Activated T-helper 1 cell treated with anti-CD3 and anti-CD28 coated beads, Interleukin-12 subunit alpha, Interleukin-12 subunit beta, Interleukin-2, Interleukin-4 antibody, amounts not matched to agents 30 ng/mL and 10 ng/mL and 1 ng/mL, durations not matched to agents 14 hours and 24 hours and 36 hours (primary cell): ENCODE measurements around the gene NUP210L. TPM values are rescaled to one million over a fixed set of nuclear protein-coding genes. Genes with fewer than 3 reads are reported as not detected.
"Not testable (repeated sequence)": the region's sequence is repeated elsewhere in the genome, so short reads cannot be mapped to it uniquely, and the experiment has no call there.

Experiments used
- DNase-seq: peaks from one replicate; pipeline ENCODE4 v3.0.0; 2021; ENCODE audit warnings: low spot score
- H3K27ac Mint-ChIP-seq: one replicate; pipeline ENCODE4 v1.8.0; 2021; ENCODE audit warnings: mild to moderate bottlenecking, mixed read lengths
- H3K27me3 Mint-ChIP-seq: one replicate; pipeline ENCODE4 v1.8.0; 2022; ENCODE audit warnings: mild to moderate bottlenecking, moderate library complexity, mixed read lengths; ENCODE audit not compliant: insufficient read depth
- H3K36me3 Mint-ChIP-seq: one replicate; pipeline ENCODE4 v1.8.0; 2021; ENCODE audit warnings: low read depth, mixed read lengths
- H3K4me1 Mint-ChIP-seq: one replicate; pipeline ENCODE4 v1.8.0; 2021; ENCODE audit warnings: low read depth, mixed read lengths
- H3K4me3 Mint-ChIP-seq: one replicate; pipeline ENCODE4 v1.8.0; 2021; ENCODE audit warnings: mild to moderate bottlenecking, moderate library complexity, mixed read lengths
- H3K9me3 Mint-ChIP-seq: one replicate; pipeline ENCODE4 v1.8.0; 2021; ENCODE audit warnings: mixed read lengths
- intact Hi-C: fragments of 100-400 bp; cut with micrococcal nuclease; formaldehyde crosslinking; loops from one replicate; pipeline ENCODE4 v1.15.1; 2024
- total RNA-seq: library from RNA; stranded (reverse); gene quantifications from 2 replicates; pipeline ENCODE4 v1.2.3, GENCODE V29; 2022

Gene NUP210L
- total RNA-seq, 1 donor from 2014 or later = not detected

DNA sequence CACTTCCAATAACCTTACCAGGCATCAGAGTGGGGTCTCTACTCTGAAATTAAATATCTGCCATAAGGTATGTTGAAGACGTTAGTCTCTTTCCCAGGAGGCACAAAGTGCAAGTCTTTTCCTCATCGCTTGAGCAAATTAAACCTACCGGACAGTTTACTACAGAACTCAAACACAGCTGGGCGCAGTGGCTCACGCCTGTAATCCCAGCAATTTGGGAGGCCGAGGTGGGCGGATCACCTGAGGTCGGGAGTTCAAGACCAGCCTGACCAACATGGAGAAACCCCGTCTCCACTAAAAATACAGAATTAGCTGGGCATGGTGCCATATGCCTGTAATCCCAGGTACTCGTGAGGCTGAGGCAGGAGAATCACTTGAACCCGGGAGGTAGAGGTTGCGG, 175.8 kb downstream of the NUP210L start:
- intact Hi-C loops = loop anchor here (5.0 kb wide), 1 partner anchor 252 kb away; the partner anchor contains the start of gene INTS3
- Mint-ChIP-seq H3K36me3 (peaks cover 23% of the 10 kb centered on the region), H3K4me1 (peaks cover 22% of the 10 kb centered on the region), H3K4me3 (peak overlapping the region; percentile 94)
- H3K27me3 Mint-ChIP-seq, DNase-seq, H3K27ac Mint-ChIP-seq, H3K9me3 Mint-ChIP-seq: not testable (repeated sequence)

- H3K9me3 Mint-ChIP-seq = no peaks in the 10 kb centered on the region
Measured at GRCh38 chr1:153978274-153978909, 176.5 kb downstream of the NUP210L start.

GRCh38 chr1:153977250-153978240, 177.3 kb downstream of the NUP210L start, which contains the start of gene JTB:
TSS of gene JTB (minus strand) at chr1:153977674. CDS start at chr1:153977252, 422 bp downstream.
- peak; percentile 80 for DNase-seq
- Mint-ChIP-seq H3K27me3 (no peaks in the 10 kb centered on the region), H3K9me3 (no peaks in the 10 kb centered on the region), H3K27ac (peak within 1 kb of the TSS; percentile 95), H3K4me1 (peaks cover 33% of the 10 kb centered on the region), H3K4me3 (peak within 1 kb of the TSS; percentile 94), H3K36me3 (peaks cover 36% of the 10 kb centered on the region)
- intact Hi-C loops = loop anchor here (1.0 to 5.0 kb wide), 10 partner anchors 9 to 306 kb away; partner anchors contain the start of genes CREB3L4, CRTC2, DENND4B and GATAD2B

More at GRCh38 chr1:153978274-153978909, 176.5 kb downstream of the NUP210L start:
- DNase-seq = no peak
- H3K4me1 Mint-ChIP-seq = peaks cover 25% of the 10 kb centered on the region
- H3K36me3 Mint-ChIP-seq = peaks cover 29% of the 10 kb centered on the region
- peak overlapping the region; percentile 86 for H3K27ac Mint-ChIP-seq
- H3K4me3 Mint-ChIP-seq = peak overlapping the region; percentile 94
- intact Hi-C loops = loop anchor here (5.0 kb wide), 1 partner anchor 251 kb away; the partner anchor contains the start of gene INTS3
- H3K27me3 Mint-ChIP-seq = no peaks in the 10 kb centered on the region

DNA sequence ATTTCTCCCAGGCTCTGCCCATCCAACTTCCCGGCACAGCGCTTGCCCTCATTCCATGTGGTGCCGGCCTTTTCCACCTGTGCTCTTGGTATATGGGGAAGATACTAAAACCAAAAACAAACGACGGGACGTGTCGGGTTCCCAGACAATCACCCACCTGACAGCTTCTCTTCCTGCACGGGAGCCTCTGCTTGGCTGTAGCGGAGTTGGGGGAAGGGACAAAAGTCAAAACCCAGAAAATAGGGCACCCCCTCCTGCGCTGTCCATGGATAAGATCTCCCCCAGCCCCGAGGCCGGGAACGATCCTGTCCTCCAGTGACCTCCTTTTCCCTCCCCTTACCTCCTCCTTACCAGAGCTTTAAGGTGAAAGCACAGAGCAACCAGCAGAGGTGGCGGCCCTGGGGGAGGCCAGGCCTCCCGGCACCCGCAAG, 178.0 kb downstream of the NUP210L start:
- intact Hi-C loops = loop anchor here (1.0 to 5.0 kb wide), 10 partner anchors 9 to 306 kb away; partner anchors contain the start of genes CREB3L4, CRTC2, DENND4B and GATAD2B
- peaks cover 40% of the 10 kb centered on the region for H3K36me3 Mint-ChIP-seq
- no peaks in the 10 kb centered on the region for H3K9me3 Mint-ChIP-seq
- DNase-seq = no peak
- no peaks in the 10 kb centered on the region for H3K27me3 Mint-ChIP-seq
- peak overlapping the region; percentile 94 for H3K4me3 Mint-ChIP-seq
- peaks cover 40% of the 10 kb centered on the region for H3K4me1 Mint-ChIP-seq
- H3K27ac Mint-ChIP-seq = peak overlapping the region; percentile 95

- peaks cover 40% of the 10 kb centered on the region for H3K36me3 Mint-ChIP-seq
- DNase-seq = no peak
- H3K27me3 Mint-ChIP-seq = no peaks in the 10 kb centered on the region
- no peak overlapping the region for H3K4me3 Mint-ChIP-seq
- peaks cover 38% of the 10 kb centered on the region for H3K4me1 Mint-ChIP-seq
- no peaks in the 10 kb centered on the region for H3K9me3 Mint-ChIP-seq
- intact Hi-C loops = no loop called here
- no peak overlapping the region for H3K27ac Mint-ChIP-seq
Measured at GRCh38 chr1:153973525-153973924, 181.3 kb downstream of the NUP210L start.

DNA sequence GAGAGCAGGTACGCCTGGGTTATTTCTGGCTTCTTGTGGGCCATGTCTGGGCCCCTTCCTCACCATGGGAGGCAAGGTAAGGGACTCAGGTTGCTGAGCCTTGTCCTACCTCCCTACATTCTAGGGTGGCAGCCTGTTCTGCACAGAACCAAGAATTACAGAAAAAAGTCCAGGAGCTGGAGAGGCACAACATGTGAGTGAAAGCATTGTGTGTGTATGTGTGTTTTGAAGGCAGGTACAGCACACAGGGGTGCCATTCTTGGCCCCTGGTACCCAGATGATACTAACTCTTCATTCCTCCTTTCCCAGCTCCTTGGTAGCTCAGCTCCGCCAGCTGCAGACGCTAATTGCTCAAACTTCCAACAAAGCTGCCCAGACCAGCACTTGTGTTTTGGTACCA, 181.8 kb downstream of the NUP210L start:
- peaks cover 40% of the 10 kb centered on the region for H3K36me3 Mint-ChIP-seq
- no peaks in the 10 kb centered on the region for H3K9me3 Mint-ChIP-seq
- H3K27me3 Mint-ChIP-seq = no peaks in the 10 kb centered on the region
- no peak overlapping the region for H3K4me3 Mint-ChIP-seq
- DNase-seq = no peak
- intact Hi-C loops = no loop called here
- peaks cover 38% of the 10 kb centered on the region for H3K4me1 Mint-ChIP-seq
- no peak overlapping the region for H3K27ac Mint-ChIP-seq

DNA sequence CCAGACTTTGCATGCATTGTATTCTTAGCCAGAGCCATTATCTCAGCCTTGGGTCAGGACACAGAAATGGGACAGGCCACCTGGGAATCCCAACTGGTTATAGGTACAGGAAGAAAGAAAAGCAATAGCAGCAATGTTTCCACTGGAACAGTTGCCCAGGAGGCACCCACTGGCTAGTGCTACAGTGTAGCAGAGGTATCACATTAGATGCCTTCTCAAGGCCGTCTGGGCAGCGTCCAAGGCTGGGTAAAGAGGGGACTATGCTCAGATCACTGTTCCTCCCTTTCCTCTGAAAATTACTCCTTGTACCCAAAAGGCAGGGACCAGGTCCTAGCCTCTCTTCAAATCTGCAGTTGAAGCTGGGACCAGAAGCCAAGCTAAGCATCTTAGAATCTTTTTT, 184.5 kb downstream of the NUP210L start:
- intact Hi-C loops = no loop called here
- H3K36me3 Mint-ChIP-seq = peaks cover 34% of the 10 kb centered on the region

GRCh38 chr1:153968972-153969371, 185.9 kb downstream of the NUP210L start:
- H3K9me3 Mint-ChIP-seq = peaks cover 3% of the 10 kb centered on the region
- H3K4me1 Mint-ChIP-seq = peaks cover 51% of the 10 kb centered on the region

More for the DNA sequence above, 184.5 kb downstream of the NUP210L start:
- DNase-seq = no peak
- Mint-ChIP-seq H3K9me3 (peaks cover 3% of the 10 kb centered on the region), H3K27me3 (no peaks in the 10 kb centered on the region), H3K27ac (no peak overlapping the region), H3K4me3 (no peak overlapping the region), H3K4me1 (peaks cover 50% of the 10 kb centered on the region)

DNA sequence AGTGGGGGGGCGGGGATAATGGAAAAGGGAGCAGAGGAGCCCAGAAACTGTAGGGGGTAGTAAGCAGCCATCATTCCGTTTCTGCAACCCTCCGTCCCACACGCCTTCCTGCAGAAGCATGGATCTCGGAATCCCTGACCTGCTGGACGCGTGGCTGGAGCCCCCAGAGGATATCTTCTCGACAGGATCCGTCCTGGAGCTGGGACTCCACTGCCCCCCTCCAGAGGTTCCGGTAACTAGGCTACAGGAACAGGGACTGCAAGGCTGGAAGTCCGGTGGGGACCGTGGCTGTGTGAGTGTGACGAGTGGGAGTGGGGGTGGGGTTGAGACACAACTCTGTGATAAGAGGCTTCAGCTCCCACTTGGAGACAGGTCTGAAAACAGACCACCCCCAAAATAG, 186.5 kb downstream of the NUP210L start:
- Mint-ChIP-seq H3K27me3 (no peaks in the 10 kb centered on the region), H3K9me3 (peaks cover 3% of the 10 kb centered on the region), H3K27ac (no peak overlapping the region), H3K4me3 (peak overlapping the region; percentile 97), H3K4me1 (peaks cover 54% of the 10 kb centered on the region), H3K36me3 (peaks cover 20% of the 10 kb centered on the region)
- intact Hi-C loops = loop anchor here (10.0 kb wide), 1 partner anchor 424 kb away; the partner anchor contains the start of genes S100A3, S100A4 and S100A5
- DNase-seq = no peak

More at GRCh38 chr1:153968972-153969371, 185.9 kb downstream of the NUP210L start:
- intact Hi-C loops = loop anchor here (10.0 kb wide), 1 partner anchor 424 kb away; the partner anchor contains the start of genes S100A3, S100A4 and S100A5
- Mint-ChIP-seq H3K27me3 (no peaks in the 10 kb centered on the region), H3K4me3 (peak overlapping the region; percentile 97), H3K27ac (no peak overlapping the region), H3K36me3 (peaks cover 24% of the 10 kb centered on the region)
- DNase-seq = no peak

- Mint-ChIP-seq H3K4me3 (peak overlapping the region; percentile 97), H3K27me3 (no peaks in the 10 kb centered on the region), H3K36me3 (peaks cover 16% of the 10 kb centered on the region), H3K4me1 (peaks cover 52% of the 10 kb centered on the region), H3K9me3 (peaks cover 3% of the 10 kb centered on the region), H3K27ac (peak overlapping the region; percentile 95)
- DNase-seq = no peak
- intact Hi-C loops = loop anchor here (1.0 to 10.0 kb wide), 8 partner anchors 9 to 423 kb away; partner anchors contain the start of genes CRTC2, JTB, RAB13 and RPS27
Measured at GRCh38 chr1:153968000-153968363, 186.9 kb downstream of the NUP210L start.

GRCh38 chr1:153967107-153967999, 187.5 kb downstream of the NUP210L start, which contains the start of gene CREB3L4:
TSS of gene CREB3L4 (plus strand) at chr1:153967902. CDS start at chr1:153968526, 624 bp downstream.
- peaks cover 52% of the 10 kb centered on the region for H3K4me1 Mint-ChIP-seq
- peak; percentile 80 for DNase-seq

More at GRCh38 chr1:153967107-153967999, 187.5 kb downstream of the NUP210L start, which contains the start of gene CREB3L4:
- peak within 1 kb of the TSS; percentile 97 for H3K4me3 Mint-ChIP-seq
- H3K27ac Mint-ChIP-seq = peak within 1 kb of the TSS; percentile 95
- peaks cover 3% of the 10 kb centered on the region for H3K9me3 Mint-ChIP-seq
- H3K27me3 Mint-ChIP-seq = no peaks in the 10 kb centered on the region
- peaks cover 12% of the 10 kb centered on the region for H3K36me3 Mint-ChIP-seq
- intact Hi-C loops = loop anchor here (1.0 to 10.0 kb wide), 8 partner anchors 9 to 423 kb away; partner anchors contain the start of genes CRTC2, JTB, RAB13 and RPS27
